Fibroblast of skin of right biceps (primary cell): ENCODE measurements around the gene ZNF474.
A peak's percentile ranks its signal among the peaks of the same experiment; 100 is the strongest.

Experiments
- DNase-seq: peaks from one replicate; pipeline ENCODE4 v3.0.0-alpha.2; 2013

ZNF474 gene

GRCh38 chr5:122119205-122119604 is 10.1 kb upstream of the ZNF474 start:
- DNase-seq = no peak

- no peak for DNase-seq
Measured at GRCh38 chr5:122120493-122120892, 8.9 kb upstream of the ZNF474 start.

DNA sequence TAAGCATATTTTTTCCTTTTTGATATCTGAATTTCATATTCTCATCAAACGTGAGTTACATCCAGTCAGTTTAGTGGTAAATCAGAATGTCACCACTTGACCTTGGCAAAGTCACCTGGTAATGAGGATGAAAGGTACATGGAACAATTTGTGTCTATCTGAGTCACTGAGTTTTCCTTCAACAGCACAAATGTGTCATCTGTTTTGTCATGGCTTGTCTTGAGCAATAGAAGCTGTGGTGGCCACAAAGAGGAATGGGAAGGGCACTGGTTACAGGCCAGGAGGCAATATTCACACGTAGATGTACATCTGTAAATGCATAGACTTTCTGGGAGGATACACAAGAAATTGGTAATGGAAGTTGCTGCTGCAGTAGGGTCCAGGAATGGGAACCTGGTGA is 8.4 kb upstream of the ZNF474 start:
- peak; percentile 43 for DNase-seq

DNA sequence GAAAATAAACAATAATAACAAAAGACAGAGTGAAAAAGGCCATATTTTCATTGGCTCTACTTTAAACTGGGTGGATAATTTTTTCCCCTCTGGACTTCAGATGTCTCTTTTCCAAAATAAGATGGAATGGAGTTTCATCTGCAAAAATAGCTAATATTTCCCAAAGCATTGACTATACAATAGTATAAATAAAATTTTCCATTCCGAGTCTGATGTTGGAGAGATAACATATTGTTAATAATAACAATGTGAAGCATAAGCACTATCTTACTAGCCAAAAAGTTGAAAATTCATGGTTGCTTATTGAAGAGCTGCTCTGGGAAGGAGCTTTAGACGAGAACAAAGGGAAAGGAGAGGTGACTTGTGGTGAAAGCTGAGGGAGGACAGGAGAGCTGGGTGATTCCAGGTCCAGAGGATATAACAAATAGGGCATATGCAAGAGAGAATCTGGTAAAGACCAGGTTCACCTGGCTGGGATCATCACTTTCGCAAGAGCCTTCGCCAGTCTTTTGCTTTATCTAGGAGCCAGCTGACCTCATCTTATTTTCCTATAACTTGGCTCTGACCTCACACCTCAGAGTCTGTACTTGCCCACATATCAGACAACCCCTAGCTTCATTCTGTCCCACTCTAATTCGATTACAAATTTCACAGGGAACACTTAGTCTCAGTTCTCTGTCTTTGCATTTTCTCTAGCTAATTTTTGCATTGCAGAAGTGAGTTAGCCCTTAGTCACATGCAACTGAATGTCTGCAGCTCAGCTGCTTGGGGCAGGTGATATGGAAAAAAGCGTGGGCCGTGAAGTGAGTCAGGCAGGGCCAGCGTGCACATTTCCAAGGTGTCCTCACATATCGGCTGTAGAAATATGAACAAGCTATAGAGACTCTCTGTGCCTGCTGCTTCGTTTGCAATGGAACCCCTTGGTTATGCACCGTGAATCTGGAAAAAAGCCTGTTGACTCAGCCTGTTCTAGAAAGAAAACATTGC is 7.6 kb upstream of the ZNF474 start:
- DNase-seq = peak; percentile 26

GRCh38 chr5:122124766-122125165 is 4.6 kb upstream of the ZNF474 start:
- DNase-seq = no peak

GRCh38 chr5:122126177-122126755 is 3.1 kb upstream of the ZNF474 start:
- peak; percentile 89 for DNase-seq

DNA sequence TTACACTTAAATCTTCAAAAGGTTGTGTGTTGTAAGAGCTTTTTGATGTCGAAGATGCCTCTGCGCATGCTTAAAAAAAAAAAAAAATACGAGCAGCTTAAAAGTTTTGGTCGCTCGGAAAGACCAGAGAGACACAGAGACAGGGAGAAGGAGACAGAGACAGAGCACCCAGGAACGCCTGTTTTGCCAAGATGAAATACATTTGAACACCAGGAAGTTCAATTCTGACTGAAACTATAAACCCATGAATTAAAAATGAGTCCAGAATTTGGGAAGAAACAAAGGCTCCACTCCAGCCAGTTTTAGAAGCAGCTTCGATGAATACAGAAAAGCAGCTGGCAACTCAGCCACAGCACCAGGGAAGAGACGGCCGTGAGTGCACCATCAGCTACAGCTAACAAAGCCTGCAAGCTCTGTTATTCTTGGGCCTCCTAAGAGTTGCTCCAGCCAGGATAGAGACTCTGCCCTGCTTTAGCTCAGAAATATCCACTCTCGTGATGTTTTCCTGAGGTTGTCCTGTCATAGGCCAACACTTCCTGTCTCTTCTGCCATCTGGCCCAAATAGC is 2.5 kb upstream of the ZNF474 start:
- peak; percentile 42 for DNase-seq

GRCh38 chr5:122130152-122130551 is 806 bp downstream of the ZNF474 start:
- DNase-seq = no peak

DNA sequence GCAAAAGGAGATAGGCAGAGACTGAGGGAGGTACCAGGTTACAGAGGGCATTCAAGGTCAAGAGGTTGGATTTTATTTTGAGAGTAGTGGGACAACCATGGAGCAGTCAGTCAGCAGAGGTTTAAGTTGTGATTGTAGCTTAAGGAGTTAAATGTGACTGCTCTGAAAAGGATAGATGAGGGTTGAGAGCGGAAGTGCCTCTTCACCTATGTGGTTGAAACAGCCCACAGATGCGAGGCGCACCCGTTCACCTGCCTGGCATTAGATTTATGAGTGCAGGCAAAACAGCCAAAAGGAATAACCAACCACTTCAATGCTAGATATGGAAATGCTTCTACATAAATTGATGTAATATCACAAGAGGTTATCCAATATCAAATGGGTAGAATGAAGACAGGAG is 8.4 kb downstream of the ZNF474 start:
- no peak for DNase-seq

DNA sequence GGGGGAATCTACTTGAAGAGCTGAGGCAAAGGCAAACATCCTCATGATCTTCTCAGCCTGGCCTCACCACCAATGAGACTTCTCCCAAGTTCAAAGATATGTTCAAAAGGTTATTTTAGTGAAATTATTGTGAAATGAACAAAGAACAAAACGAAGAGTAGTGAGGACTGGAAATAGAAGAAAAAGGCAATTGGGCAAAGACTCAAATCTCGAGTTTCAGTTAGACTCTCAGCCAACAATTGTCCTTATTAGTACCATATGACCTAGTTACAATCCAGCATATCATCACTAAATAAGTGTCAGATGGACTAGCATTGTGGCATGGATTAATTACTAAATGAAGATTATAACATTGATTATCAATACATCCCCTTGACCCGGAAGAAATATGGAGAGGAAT is 9.0 kb downstream of the ZNF474 start:
- DNase-seq = no peak

GRCh38 chr5:122140900-122141299 is 11.6 kb downstream of the ZNF474 start:
- DNase-seq = no peak

GRCh38 chr5:122141751-122142150 is 12.4 kb downstream of the ZNF474 start:
- DNase-seq = peak; percentile 92

- DNase-seq = peak; percentile 98
Measured at GRCh38 chr5:122142480-122143164, 13.3 kb downstream of the ZNF474 start.

- DNase-seq = no peak
Measured at GRCh38 chr5:122144236-122144635, 14.9 kb downstream of the ZNF474 start.

DNA sequence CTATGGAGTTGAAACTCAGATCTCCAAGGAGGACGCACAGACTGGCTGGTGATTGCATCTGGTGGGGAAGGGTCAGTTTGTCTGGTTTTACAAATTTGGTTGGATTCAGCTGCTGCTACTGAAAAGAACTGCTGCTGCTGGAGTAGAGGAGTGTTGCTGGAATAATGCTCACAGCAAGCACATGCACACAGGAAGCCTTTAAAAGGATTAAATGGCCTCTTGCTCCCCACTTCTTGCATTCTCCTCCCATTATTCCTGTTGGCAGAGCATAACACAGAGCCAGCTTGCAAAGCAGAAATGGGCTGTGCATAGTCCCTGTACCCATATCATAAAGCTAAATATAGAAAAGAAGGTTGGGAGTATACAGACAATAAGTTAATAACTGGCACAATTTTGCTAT is 16.6 kb downstream of the ZNF474 start:
- no peak for DNase-seq

DNA sequence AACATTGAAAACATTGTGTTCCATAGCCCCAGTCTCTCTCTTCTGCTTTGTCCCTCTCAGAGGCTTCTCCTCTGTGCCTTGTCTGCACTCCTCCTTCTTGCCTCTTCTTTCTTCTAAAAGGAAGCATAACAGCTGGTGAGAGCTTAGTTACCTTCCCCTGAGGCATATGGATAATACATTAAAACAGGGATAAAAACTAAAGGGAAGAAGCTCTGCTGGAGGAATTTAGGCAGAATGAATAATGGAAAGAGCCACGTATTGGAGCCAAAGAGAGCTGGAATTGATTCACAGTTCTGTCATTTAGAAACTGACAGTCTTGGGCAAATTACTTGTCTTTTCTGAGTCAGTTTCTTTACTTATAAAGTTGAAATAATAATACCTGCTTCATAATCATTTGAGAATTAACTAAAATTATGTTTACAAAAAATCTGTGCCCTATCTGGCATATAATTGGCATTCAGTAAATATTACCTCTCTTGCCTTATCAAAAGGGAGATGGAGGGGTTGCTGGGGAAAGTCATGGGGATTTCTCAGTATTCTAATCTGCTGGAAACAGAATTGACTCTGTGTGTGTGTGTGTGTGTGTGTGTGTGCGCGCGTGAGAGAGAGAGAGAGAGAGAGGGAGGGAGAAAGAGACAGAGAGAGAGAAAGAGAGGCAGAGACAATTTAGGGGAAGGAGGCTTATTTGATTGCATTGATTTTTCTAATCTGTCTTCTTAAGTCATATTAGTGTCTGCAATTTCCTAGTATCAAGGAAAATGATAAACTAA is 20.2 kb downstream of the ZNF474 start:
- no peak for DNase-seq

GRCh38 chr5:122150215-122150614 is 20.9 kb downstream of the ZNF474 start:
- peak; percentile 77 for DNase-seq

GRCh38 chr5:122151640-122152039 is 22.3 kb downstream of the ZNF474 start:
- DNase-seq = peak; percentile 94

DNA sequence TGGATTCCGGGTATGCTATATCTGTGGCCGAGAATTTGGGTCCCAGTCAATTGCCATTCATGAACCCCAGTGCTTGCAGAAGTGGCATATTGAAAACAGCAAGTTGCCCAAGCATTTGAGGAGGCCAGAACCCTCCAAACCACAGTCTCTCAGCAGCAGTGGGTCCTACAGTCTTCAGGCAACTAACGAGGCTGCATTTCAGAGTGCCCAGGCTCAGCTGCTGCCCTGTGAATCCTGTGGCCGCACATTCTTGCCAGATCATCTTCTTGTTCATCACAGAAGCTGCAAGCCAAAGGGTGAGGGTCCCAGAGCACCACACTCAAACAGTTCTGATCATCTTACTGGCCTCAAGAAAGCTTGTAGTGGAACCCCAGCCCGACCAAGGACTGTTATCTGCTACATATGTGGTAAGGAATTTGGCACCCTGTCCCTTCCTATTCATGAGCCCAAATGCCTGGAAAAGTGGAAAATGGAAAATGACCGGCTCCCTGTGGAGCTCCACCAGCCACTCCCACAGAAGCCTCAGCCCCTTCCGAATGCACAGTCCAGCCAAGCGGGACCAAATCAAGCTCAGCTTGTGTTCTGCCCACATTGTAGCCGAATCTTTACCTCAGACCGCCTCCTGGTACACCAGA is 23.0 kb downstream of the ZNF474 start:
- DNase-seq = peak; percentile 71

DNA sequence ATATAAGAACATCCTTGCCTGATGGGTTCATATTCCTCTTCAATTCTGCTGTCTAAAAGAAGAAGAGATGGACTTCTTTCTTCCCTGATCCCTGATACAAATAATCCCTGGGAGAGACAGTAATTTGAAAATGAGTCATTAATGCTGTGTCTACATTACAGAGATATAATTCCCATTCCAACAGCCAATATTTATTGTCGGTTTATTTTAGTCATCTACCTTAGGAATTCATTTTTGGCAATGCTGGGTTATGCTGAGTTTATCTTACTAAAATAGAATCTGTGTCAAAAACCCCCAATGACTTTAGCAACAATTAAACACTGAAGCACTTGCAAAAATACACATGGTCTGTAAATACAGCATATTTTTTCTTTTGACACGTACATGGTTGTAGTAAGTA is 23.9 kb downstream of the ZNF474 start:
- DNase-seq = peak; percentile 97

GRCh38 chr5:122153774-122154173 is 24.4 kb downstream of the ZNF474 start:
- no peak for DNase-seq

- peak; percentile 73 for DNase-seq
Measured at GRCh38 chr5:122154491-122154890, 25.1 kb downstream of the ZNF474 start.
